Activated CD4-positive, alpha-beta memory T cell treated with anti-CD3 and anti-CD28 coated beads, Interleukin-2, amount 10 ng/mL, durations not matched to agents 7 days and 5 days (primary cell): ENCODE results near the gene RBFOX2. TPM values are rescaled to one million over a fixed set of nuclear protein-coding genes. Genes with fewer than 3 reads are reported as not detected.
"Not testable (repeated sequence)": the region's sequence is repeated elsewhere in the genome, so short reads cannot be mapped to it uniquely, and the experiment has no call there.

Experiments
- CTCF ChIA-PET: fragments of 350-600 bp; sonication (Branson Sonifier 250); formaldehyde crosslinking; loops from one replicate; lab custom pipeline; 2021; ENCODE audit warnings: antibody characterized with exemption, inconsistent platforms; lab: Charles Lee
- POLR2A ChIA-PET: fragments of 350-600 bp; sonication (Branson Sonifier 250); formaldehyde crosslinking; loops from one replicate; lab custom pipeline; 2021; ENCODE audit warnings: antibody characterized with exemption; lab: Charles Lee
- DNase-seq: peaks from one replicate; pipeline ENCODE4 v3.0.0-alpha.2; 2020
- H3K27ac Mint-ChIP-seq: one replicate; pipeline ENCODE4 v1.8.0; 2021; ENCODE audit warnings: mild to moderate bottlenecking, mixed read lengths
- H3K27me3 Mint-ChIP-seq: one replicate; pipeline ENCODE4 v1.8.0; 2021; ENCODE audit warnings: mixed read lengths
- H3K36me3 Mint-ChIP-seq: one replicate; pipeline ENCODE4 v1.8.0; 2021; ENCODE audit warnings: low read depth, mixed read lengths
- H3K4me1 Mint-ChIP-seq: one replicate; pipeline ENCODE4 v1.8.0; 2021; ENCODE audit warnings: mixed read lengths
- H3K4me3 Mint-ChIP-seq: one replicate; pipeline ENCODE4 v1.8.0; 2021; ENCODE audit warnings: mild to moderate bottlenecking, mixed read lengths
- H3K9me3 Mint-ChIP-seq: one replicate; pipeline ENCODE4 v1.8.0; 2021; ENCODE audit warnings: mixed read lengths
- total RNA-seq, 2 experiments: library from RNA; stranded (reverse); gene quantifications; one replicate each; pipeline ENCODE4 v1.2.3, GENCODE V29; 2021

The RBFOX2 gene, protein sequence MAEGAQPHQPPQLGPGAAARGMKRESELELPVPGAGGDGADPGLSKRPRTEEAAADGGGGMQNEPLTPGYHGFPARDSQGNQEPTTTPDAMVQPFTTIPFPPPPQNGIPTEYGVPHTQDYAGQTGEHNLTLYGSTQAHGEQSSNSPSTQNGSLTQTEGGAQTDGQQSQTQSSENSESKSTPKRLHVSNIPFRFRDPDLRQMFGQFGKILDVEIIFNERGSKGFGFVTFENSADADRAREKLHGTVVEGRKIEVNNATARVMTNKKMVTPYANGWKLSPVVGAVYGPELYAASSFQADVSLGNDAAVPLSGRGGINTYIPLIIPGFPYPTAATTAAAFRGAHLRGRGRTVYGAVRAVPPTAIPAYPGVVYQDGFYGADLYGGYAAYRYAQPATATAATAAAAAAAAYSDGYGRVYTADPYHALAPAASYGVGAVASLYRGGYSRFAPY
- 1 to 10 TPM in 1 of 2 experiments, under 1 TPM in 1; 0.83 to 1.4 TPM for total RNA-seq

DNA sequence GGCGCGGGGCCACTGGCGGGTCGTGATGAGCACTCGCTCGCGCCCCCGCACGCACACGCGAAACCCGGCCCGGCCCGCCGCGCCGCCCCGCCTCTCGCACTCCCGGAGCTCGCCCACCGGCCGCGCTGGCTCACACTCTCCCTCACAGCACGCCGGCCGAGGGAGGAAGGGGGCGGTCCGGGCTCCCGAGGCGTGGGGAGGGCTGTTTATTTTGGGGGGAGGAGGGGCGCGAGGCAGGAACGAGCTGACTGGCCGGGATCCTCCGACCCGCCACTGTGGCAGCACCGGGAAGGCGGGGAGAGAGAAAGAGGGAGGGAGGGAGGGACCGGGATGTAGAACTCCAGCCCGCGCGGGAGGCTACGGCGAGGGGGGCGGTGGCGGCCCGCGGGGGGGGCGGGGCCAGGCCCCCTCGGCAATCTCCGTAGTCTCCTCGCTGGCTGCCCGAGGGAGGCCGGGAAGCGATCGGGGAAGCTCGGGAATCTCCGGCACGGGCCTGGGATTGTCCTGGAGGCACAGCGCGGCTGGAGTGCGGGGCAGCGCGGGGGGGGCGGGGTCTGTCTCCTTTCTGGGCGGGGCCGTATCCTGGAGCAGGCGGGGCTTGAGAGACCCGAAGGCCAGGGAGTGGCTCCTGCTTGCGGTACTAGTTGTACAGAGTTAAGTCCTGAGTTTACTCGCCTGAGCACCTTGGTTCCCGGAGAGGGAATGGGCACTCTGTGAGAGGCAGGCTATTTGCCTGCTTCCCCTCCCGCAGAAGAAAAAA lies at the start of gene RBFOX2:
RBFOX2 (minus strand) TSS at position 179 of the 760 bp plus-strand sequence. CDS start 399 bp downstream, outside the sequence.
- Mint-ChIP-seq H3K4me1 (peaks cover 17% of the 10 kb centered on the region), H3K4me3 (peak within 1 kb of the TSS; percentile 77), H3K9me3 (no peaks in the 10 kb centered on the region), H3K27me3 (peaks cover 39% of the 10 kb centered on the region), H3K36me3 (no peaks in the 10 kb centered on the region), H3K27ac (no peak within 1 kb of the TSS)
- peak; percentile 63 for DNase-seq
- POLR2A ChIA-PET = interaction anchor here (1.2 to 1.4 kb wide), 2 partner anchors 11 to 37 kb away, joined by 4 read pairs; no protein-coding TSS in a partner anchor
- CTCF ChIA-PET = interaction anchor here (3.5 kb wide), 1 partner anchor 37 kb away, joined by 14 read pairs; no protein-coding TSS in a partner anchor

DNA sequence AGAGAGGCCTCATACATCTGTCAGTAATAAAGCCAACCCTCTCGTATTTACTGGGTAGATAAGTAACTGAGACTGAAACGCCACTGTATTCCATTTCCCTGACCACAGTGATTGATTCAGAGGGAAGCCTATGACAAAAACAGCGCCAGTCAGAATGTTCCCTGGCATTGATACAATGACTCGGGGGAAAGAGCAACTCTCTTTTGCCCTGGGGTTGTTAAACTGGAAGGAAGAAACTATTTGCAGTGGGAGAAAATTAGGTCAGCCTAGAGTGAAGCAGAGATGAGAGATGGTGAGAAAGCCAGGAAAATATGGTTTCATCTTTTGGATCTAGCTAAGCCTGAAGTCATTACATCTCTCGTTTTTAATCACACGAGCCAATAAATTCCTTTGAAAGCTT lies 48.6 kb upstream of the RBFOX2 start:
- no peak overlapping the region for H3K4me3 Mint-ChIP-seq
- H3K4me1 Mint-ChIP-seq = no peaks in the 10 kb centered on the region
- H3K9me3 Mint-ChIP-seq = no peaks in the 10 kb centered on the region
- no peak overlapping the region for H3K27ac Mint-ChIP-seq
- H3K27me3 Mint-ChIP-seq = peaks cover 8% of the 10 kb centered on the region
- no peak for DNase-seq
- H3K36me3 Mint-ChIP-seq = no peaks in the 10 kb centered on the region
- POLR2A ChIA-PET = no interaction called here
- CTCF ChIA-PET = interaction anchor here (6.2 kb wide), 1 partner anchor 12 kb away, joined by 34 read pairs; no protein-coding TSS in a partner anchor

DNA sequence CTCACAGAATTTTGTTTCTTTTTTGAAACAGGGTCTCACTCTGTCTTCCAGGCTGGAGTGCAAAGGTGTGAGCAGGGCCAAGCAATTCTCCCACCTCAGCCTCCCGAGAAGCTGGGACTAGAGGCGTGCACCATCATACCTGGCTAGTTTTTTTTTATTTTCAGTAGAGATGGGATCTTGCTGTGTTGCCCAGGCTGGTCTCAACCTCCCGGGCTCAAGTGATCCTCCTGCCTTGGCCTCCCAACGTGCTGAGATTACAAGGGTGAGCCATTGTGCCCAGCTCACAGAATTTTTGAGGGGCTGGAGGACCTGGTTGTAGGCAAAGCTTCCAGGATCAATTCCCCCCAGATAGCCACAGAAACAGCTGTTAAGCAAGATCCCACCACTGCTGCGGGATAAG lies 47.1 kb upstream of the RBFOX2 start:
- POLR2A ChIA-PET = no interaction called here

DNA sequence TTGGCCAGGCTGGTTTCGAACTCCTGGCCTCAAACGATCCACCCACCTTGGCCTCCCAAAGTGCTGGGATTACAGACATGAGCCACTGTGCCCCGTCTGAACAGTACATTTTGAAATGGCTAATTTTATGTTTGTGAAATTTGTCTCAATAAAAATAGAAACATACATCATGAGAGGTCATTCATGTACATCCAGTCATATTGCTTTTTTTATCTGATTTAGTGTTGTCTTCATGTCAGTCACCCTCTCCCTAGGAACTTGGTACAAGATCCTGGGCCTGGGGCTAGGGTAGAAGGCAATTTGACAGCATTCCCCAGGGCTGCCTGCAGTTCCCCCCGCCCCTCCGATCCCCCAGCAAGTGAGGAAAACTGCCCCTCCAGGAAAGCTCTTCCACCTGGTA lies 46.6 kb upstream of the RBFOX2 start:
- no peaks in the 10 kb centered on the region for H3K9me3 Mint-ChIP-seq
- no peak overlapping the region for H3K27ac Mint-ChIP-seq
- ChIA-PET POLR2A (no interaction called here), CTCF (interaction anchor here (6.2 kb wide), 1 partner anchor 10 kb away, joined by 34 read pairs; no protein-coding TSS in a partner anchor)
- no peak overlapping the region for H3K4me3 Mint-ChIP-seq
- H3K4me1 Mint-ChIP-seq = no peaks in the 10 kb centered on the region
- no peaks in the 10 kb centered on the region for H3K36me3 Mint-ChIP-seq
- peaks cover 8% of the 10 kb centered on the region for H3K27me3 Mint-ChIP-seq
- no peak for DNase-seq

More for the DNA sequence above, 47.1 kb upstream of the RBFOX2 start:
- no peaks in the 10 kb centered on the region for H3K36me3 Mint-ChIP-seq
- no peak overlapping the region for H3K4me3 Mint-ChIP-seq
- H3K27ac Mint-ChIP-seq = no peak overlapping the region
- no peaks in the 10 kb centered on the region for H3K4me1 Mint-ChIP-seq
- DNase-seq = no peak
- H3K27me3 Mint-ChIP-seq = peaks cover 8% of the 10 kb centered on the region
- CTCF ChIA-PET = interaction anchor here (6.2 kb wide), 1 partner anchor 10 kb away, joined by 34 read pairs; no protein-coding TSS in a partner anchor
- no peaks in the 10 kb centered on the region for H3K9me3 Mint-ChIP-seq

DNA sequence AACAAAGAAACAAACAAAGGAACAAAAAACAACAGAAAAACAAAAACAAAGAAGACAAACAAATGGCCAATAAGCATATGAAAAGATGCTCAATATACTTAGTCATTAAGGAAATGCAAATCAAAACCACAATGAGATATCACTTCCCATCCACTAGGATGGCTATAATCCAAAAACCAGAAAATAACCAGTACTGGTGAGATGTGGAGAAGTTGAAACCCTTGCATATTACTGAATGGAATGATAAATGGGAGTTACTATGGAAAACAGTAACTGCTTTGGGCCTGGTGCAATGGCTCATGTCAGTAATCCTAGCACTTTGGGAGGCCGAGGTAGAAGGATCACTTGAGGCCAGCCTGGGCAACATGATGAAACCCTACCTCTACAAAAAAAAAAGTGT lies 44.9 kb upstream of the RBFOX2 start:
- Mint-ChIP-seq H3K36me3 (no peaks in the 10 kb centered on the region), H3K27me3 (peaks cover 4% of the 10 kb centered on the region), H3K27ac (no peak overlapping the region), H3K9me3 (no peaks in the 10 kb centered on the region), H3K4me3 (no peak overlapping the region), H3K4me1 (no peaks in the 10 kb centered on the region)
- no peak for DNase-seq
- POLR2A ChIA-PET = no interaction called here
- CTCF ChIA-PET = interaction anchor here (6.2 kb wide), 1 partner anchor 8 kb away, joined by 34 read pairs; no protein-coding TSS in a partner anchor

DNA sequence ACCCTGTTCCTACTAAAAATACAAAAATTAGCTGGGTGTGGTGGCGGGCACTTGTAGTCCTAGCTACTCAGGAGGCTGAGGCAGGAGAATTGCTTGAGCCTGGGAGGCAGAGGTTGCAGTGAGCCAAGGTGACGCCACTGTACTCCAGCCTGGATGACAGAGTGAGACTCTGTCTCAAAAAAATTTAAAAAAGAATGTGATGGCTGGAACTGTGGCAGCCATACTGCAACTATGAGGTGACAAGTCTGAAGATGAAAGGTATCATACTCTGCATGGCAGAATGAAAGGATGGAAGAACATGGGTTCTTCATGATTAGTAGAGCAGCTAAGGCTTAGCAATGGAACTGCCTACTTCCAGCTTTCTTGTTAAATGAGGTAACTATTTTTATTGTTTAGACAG lies 42.0 kb upstream of the RBFOX2 start:
- H3K9me3 Mint-ChIP-seq, H3K27ac Mint-ChIP-seq, H3K4me3 Mint-ChIP-seq, CTCF ChIA-PET, H3K36me3 Mint-ChIP-seq, DNase-seq, H3K27me3 Mint-ChIP-seq, H3K4me1 Mint-ChIP-seq, POLR2A ChIA-PET: not testable (repeated sequence)

DNA sequence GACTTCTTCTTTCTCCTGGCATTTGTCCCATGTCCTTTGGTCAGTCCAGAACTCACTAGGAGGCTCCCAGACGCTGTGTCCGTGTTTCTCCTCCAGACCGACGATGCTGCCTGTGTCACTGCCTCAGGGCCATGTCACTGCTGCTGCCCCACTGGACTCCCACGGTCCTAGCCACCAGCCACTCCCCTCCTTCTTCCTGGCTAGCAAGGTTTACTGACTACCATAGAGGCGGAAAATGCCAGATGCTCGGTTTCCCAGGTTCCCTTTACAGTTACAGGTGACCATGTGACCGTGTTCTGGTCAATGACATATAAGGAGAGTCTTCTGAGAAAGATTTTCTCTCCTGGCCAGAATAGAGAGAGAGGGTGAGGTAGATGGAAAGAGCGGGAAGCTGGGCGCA lies 40.7 kb upstream of the RBFOX2 start:
- CTCF ChIA-PET = no interaction called here
- H3K4me1 Mint-ChIP-seq = peaks cover 11% of the 10 kb centered on the region
- POLR2A ChIA-PET = no interaction called here
- DNase-seq = no peak
- no peak overlapping the region for H3K4me3 Mint-ChIP-seq
- no peaks in the 10 kb centered on the region for H3K9me3 Mint-ChIP-seq
- H3K27me3 Mint-ChIP-seq = no peaks in the 10 kb centered on the region
- no peak overlapping the region for H3K27ac Mint-ChIP-seq
- H3K36me3 Mint-ChIP-seq = no peaks in the 10 kb centered on the region

DNA sequence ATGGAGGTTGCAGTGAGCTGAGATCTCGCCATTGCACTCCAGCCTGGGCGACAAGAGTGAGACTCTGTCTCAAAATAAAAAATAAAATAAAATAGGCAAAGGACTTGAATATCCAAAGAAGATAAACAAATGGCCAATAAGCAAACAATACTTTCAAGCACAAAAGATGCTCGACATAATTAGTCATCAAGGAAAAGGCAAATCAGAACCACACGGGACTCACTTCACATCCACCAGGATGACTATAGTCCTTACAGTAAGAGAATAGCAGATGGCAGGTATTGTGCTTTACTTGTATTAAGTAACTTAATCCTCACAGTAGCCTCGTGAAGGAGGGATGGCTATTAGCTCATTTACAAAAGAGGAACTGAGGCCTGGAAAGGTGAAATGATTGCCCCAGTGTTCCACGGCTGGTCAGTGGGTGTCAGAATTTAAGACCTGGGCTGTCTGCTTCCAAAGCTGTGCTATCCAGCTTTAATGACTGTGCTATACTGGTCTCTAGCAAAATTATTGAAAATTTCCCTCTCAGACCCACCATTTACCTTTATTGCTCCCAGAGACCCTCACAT lies 40.2 kb upstream of the RBFOX2 start:
- Mint-ChIP-seq H3K9me3 (no peaks in the 10 kb centered on the region), H3K36me3 (no peaks in the 10 kb centered on the region), H3K4me1 (peaks cover 11% of the 10 kb centered on the region), H3K27ac (no peak overlapping the region), H3K4me3 (no peak overlapping the region), H3K27me3 (peaks cover 4% of the 10 kb centered on the region)
- ChIA-PET CTCF (interaction anchor here (0.9 kb wide), 1 partner anchor 27 kb away, joined by 3 read pairs; no protein-coding TSS in a partner anchor), POLR2A (no interaction called here)
- DNase-seq = no peak

DNA sequence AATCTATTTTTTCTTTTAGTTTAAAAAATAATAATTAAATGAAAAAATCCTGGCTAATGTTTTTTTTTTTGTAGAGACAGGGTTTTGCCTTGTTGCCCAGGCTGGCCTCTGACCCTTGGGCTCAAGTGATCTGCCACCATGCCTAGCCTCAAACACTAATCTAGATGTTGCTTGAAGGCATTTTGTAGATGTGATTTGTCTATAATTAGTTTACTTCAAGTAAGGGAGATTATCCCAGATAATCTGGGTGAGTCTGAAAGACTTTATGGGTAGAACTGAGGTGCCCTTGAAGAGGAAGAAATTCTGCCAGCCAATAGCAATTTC lies 38.6 kb upstream of the RBFOX2 start:
- DNase-seq = no peak
- no peaks in the 10 kb centered on the region for H3K36me3 Mint-ChIP-seq
- H3K4me1 Mint-ChIP-seq = peaks cover 11% of the 10 kb centered on the region
- ChIA-PET CTCF (interaction anchor here (1.8 to 3.1 kb wide), 5 partner anchors 11 to 272 kb away, joined by 4 to 44 read pairs (median 13); no protein-coding TSS in a partner anchor), POLR2A (no interaction called here)
- no peaks in the 10 kb centered on the region for H3K9me3 Mint-ChIP-seq
- no peak overlapping the region for H3K4me3 Mint-ChIP-seq
- peaks cover 6% of the 10 kb centered on the region for H3K27me3 Mint-ChIP-seq
- H3K27ac Mint-ChIP-seq = no peak overlapping the region

DNA sequence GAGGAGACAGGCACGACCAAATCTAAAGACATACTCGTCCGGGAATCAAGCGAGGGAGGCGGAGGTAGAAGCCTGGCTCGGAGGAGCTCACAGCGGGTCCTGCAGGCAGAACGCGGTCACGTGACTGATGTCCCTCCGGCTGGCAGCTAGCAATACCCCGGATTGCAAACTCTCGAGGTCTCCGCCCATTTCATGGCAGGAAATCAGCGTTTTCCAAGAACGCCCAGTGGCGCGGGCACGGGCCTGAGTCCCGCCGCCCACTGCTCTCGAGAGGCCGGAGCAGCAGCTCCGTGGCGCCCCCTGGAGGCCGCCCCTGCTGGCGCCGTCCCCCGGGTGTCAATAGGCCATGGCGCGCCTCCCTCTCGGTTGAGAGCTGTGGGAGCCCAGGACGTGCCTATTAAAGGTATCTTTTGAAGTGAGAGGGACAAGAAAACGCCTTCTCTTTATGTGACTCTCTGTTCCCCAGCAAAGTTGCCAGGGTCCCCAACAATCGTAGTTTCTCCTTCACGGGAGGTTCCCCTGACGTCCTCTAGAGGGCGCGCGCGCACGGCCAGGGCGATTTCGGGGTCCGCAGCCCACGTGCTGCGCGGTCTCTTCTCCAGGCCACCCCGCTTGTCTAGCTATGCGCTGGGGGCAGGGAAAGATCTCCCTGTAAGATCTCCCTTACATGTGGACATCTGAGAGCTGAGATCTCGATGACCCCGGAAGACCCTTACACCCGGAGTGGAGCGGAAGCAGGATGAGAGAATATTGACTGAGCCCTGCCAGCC lies 37.3 kb upstream of the RBFOX2 start:
- Mint-ChIP-seq H3K4me3 (peak overlapping the region; percentile 72), H3K9me3 (no peaks in the 10 kb centered on the region), H3K27ac (peak overlapping the region; percentile 40), H3K36me3 (no peaks in the 10 kb centered on the region), H3K4me1 (peaks cover 11% of the 10 kb centered on the region), H3K27me3 (peaks cover 6% of the 10 kb centered on the region)
- ChIA-PET CTCF (interaction anchor here (0.6 to 3.1 kb wide), 76 partner anchors 10 to 772 kb away, joined by 3 to 44 read pairs (median 4); partner anchors contain the start of genes RASD2, RBFOX2 and TOM1), POLR2A (interaction anchor here (1.0 to 1.1 kb wide), 2 partner anchors 9 to 37 kb away, joined by 3 to 4 read pairs; partner anchors contain the start of gene RBFOX2)
- peak; percentile 73 for DNase-seq

DNA sequence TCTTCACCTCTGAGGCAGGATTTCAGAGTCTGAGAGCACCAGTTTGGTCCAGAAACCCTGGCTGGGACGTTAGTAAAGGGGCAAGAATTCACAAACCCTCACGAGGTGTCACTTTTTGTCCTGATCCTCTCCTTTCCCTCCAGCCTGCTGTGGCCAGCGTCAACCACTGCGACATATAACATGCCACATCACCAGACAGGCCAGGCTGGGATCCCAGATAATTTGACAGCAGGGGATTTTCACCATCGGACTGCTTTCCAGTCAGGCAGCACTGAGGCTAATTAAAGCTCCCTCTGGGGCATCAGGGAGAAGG lies 36.8 kb upstream of the RBFOX2 start:
- Mint-ChIP-seq H3K27ac (peak overlapping the region; percentile 40), H3K4me1 (peaks cover 11% of the 10 kb centered on the region), H3K9me3 (no peaks in the 10 kb centered on the region), H3K36me3 (no peaks in the 10 kb centered on the region), H3K27me3 (peaks cover 6% of the 10 kb centered on the region), H3K4me3 (peak overlapping the region; percentile 72)
- ChIA-PET CTCF (interaction anchor here (0.6 to 3.1 kb wide), 68 partner anchors 9 to 772 kb away, joined by 3 to 44 read pairs (median 5); partner anchors contain the start of genes RASD2 and RBFOX2), POLR2A (interaction anchor here (1.0 to 1.1 kb wide), 2 partner anchors 8 to 36 kb away, joined by 3 to 4 read pairs; partner anchors contain the start of gene RBFOX2)
- no peak for DNase-seq

DNA sequence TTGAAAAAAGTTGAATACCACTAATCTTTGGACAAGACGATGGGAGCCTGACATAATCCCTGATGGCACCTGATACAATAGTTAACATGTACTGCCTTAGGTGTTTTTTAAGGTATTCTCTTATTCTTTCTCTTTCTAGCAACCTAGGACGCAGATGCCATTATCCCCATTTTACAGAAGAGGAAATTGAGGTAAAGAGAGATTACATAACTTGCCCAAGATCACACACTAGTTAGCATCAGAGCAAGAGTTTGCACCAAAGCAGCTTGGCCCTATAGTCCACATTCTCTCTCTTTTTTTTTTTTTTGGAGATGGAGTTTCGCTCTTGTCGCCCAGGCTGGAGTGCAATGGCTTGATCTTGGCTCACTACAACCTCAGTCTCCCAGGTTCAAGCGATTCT lies 35.7 kb upstream of the RBFOX2 start:
- DNase-seq = no peak
- Mint-ChIP-seq H3K27ac (no peak overlapping the region), H3K4me3 (no peak overlapping the region), H3K4me1 (peaks cover 11% of the 10 kb centered on the region), H3K27me3 (peaks cover 6% of the 10 kb centered on the region), H3K36me3 (no peaks in the 10 kb centered on the region), H3K9me3 (no peaks in the 10 kb centered on the region)
- POLR2A ChIA-PET = no interaction called here
- CTCF ChIA-PET = interaction anchor here (1.3 to 3.1 kb wide), 10 partner anchors 8 to 139 kb away, joined by 3 to 44 read pairs (median 12); partner anchors contain the start of gene RBFOX2
